SK-N-SH (cell line): ENCODE measurements around the gene SAA4. TPM values are rescaled to one million over a fixed set of nuclear protein-coding genes. Genes with fewer than 3 reads are reported as not detected.
"Not testable (repeated sequence)": the region's sequence is repeated elsewhere in the genome, so short reads cannot be mapped to it uniquely, and the experiment has no call there.

ENCODE experiments used
- CTCF ChIA-PET: fragments of 300-600, 350-600 bp; formaldehyde crosslinking; extraction: SDS; loops from one replicate; lab custom pipeline; 2021; lab: Yijun Ruan, JAX
- POLR2A ChIA-PET: fragments of 350-600 bp; sonication (Branson Sonifier 250); formaldehyde crosslinking; extraction: SDS; loops from one replicate; lab custom pipeline; 2020; ENCODE audit warnings: antibody characterized with exemption, inconsistent platforms; lab: Yijun Ruan, JAX
- DNase-seq: peaks from one replicate; pipeline ENCODE4 v3.0.0; 2012
- H2AFZ ChIP-seq: fragments of 200-600 bp; sonication (generic); 2 replicates; pipeline ENCODE4 v1.8.1; 2016; ENCODE audit warnings: antibody characterized with exemption, mild to moderate bottlenecking, low read depth
- H3F3A ChIP-seq: fragments of 200-600 bp; sonication (generic); replicated peaks from 2 replicates; pipeline ENCODE3; 2016; ENCODE audit warnings: antibody characterized with exemption, mild to moderate bottlenecking; ENCODE audit not compliant: insufficient read depth
- H3K27ac ChIP-seq, 2 experiments: fragments of 200-500 bp in 1 of 2; fragments of 200-600 bp in 1 of 2; sonication (Bioruptor generic) in 1 of 2; sonication (generic), shearing (Covaris generic) in 1 of 2; 2 replicates each; pipeline versions ENCODE4 v1.5.1 to v1.6.1; 2014 to 2016; ENCODE audit warnings: low read depth in 2 of 2, inconsistent platforms in 1 of 2, low read length in 1 of 2, mild to moderate bottlenecking in 1 of 2, mixed read lengths in 1 of 2
- H3K27me3 ChIP-seq: fragments of 200-600 bp; sonication (generic), shearing (Covaris generic); 2 replicates; pipeline ENCODE4 v1.6.1; 2016; ENCODE audit warnings: mixed run types; ENCODE audit not compliant: insufficient read depth
- H3K36me3 ChIP-seq, 2 experiments: fragments of 200-500 bp in 1 of 2; fragments of 200-600 bp in 1 of 2; sonication (Bioruptor generic) in 1 of 2; sonication (generic) in 1 of 2; replicated peaks in 1 of 2; 2 replicates each; pipeline versions ENCODE3 to v1.5.1; 2014 to 2016; ENCODE audit warnings: low read length in 1 of 2, mild to moderate bottlenecking in 1 of 2; ENCODE audit not compliant: insufficient read depth in 2 of 2, control insufficient read depth in 1 of 2
- H3K4me1 ChIP-seq, 2 experiments: fragments of 200-500 bp in 1 of 2; fragments of 200-600 bp in 1 of 2; sonication (Bioruptor generic) in 1 of 2; sonication (generic), shearing (Covaris generic) in 1 of 2; 2 replicates each; pipeline versions ENCODE4 v1.5.1 to v1.6.1; 2014 to 2016; ENCODE audit warnings: low read depth in 1 of 2, low read length in 1 of 2, mixed run types in 1 of 2; ENCODE audit not compliant: insufficient read depth in 2 of 2, control insufficient read depth in 1 of 2
- H3K4me2 ChIP-seq: fragments of 200-600 bp; sonication (generic), shearing (Covaris generic); 2 replicates; pipeline ENCODE4 v1.6.1; 2017; ENCODE audit warnings: mixed run types
- H3K4me3 ChIP-seq, 2 experiments: fragments of 200-500 bp in 1 of 2; fragments of 200-600 bp in 1 of 2; sonication (Bioruptor generic) in 1 of 2; sonication (generic), shearing (Covaris generic) in 1 of 2; 2 replicates each; pipeline versions ENCODE4 v1.5.1 to v1.8.1; 2014 to 2016; ENCODE audit warnings: low read depth in 2 of 2, inconsistent platforms in 1 of 2, low read length in 1 of 2, mild to moderate bottlenecking in 1 of 2, mixed read lengths in 1 of 2, moderate library complexity in 1 of 2
- H3K79me2 ChIP-seq: fragments of 200-600 bp; sonication (generic); 2 replicates; pipeline ENCODE4 v1.8.1; 2017; ENCODE audit warnings: mild to moderate bottlenecking; ENCODE audit not compliant: insufficient read depth
- H3K9ac ChIP-seq: fragments of 200-600 bp; sonication (generic); 2 replicates; pipeline ENCODE4 v1.6.1; 2017; ENCODE audit warnings: mixed run types
- H3K9me2 ChIP-seq: fragments of 200-600 bp; sonication (generic); 2 replicates; pipeline ENCODE4 v1.6.1; 2017; ENCODE audit warnings: mixed run types
- H3K9me3 ChIP-seq: fragments of 200-600 bp; sonication (generic); 2 replicates; pipeline ENCODE4 v1.6.1; 2017; ENCODE audit warnings: mixed run types, mild to moderate bottlenecking, moderate library complexity
- H4K20me1 ChIP-seq: fragments of 200-600 bp; sonication (generic); 2 replicates; pipeline ENCODE4 v1.6.1; 2017; ENCODE audit warnings: mild to moderate bottlenecking, mixed run types; ENCODE audit not compliant: insufficient read depth
- EP300 ChIP-seq, 2 experiments: IDR thresholded peaks; 2 replicates each; pipeline versions ENCODE4 v1.4.0 to v1.6.1; 2012; ENCODE audit warnings: borderline replicate concordance in 1 of 2, low read depth in 1 of 2, low read length in 1 of 2
- FOSL2 ChIP-seq: IDR thresholded peaks from 2 replicates; pipeline ENCODE4 v1.4.0; 2012; ENCODE audit warnings: low read depth, mild to moderate bottlenecking, moderate library complexity, borderline replicate concordance
- FOXJ3 ChIP-seq: sonication (generic); formaldehyde crosslinking; IDR thresholded peaks from 2 replicates; pipeline ENCODE4 v1.5.1; 2020; ENCODE audit warnings: mild to moderate bottlenecking, missing genetic modification reagents
- MEF2A ChIP-seq: IDR thresholded peaks from 2 replicates; pipeline ENCODE4 v1.4.0; 2012; ENCODE audit warnings: low read depth, borderline replicate concordance
- NRF1 ChIP-seq: IDR thresholded peaks from 2 replicates; pipeline ENCODE4 v1.6.1; 2012; ENCODE audit warnings: low read depth, mild to moderate bottlenecking, low read length
- PBX3 ChIP-seq: IDR thresholded peaks from 2 replicates; pipeline ENCODE4; 2012
- RFX5 ChIP-seq: IDR thresholded peaks from 2 replicates; pipeline ENCODE4 v1.6.1; 2012; ENCODE audit warnings: mild to moderate bottlenecking, improper control_type of control experiment, low read length
- SMC3 ChIP-seq: IDR thresholded peaks from 2 replicates; pipeline ENCODE4 v1.6.1; 2012; ENCODE audit warnings: low read depth, low read length, improper control_type of control experiment
- TCF12 ChIP-seq: IDR thresholded peaks from 2 replicates; pipeline ENCODE4 v1.4.0; 2012
- USF2 ChIP-seq: fragments of 150-350 bp; IDR thresholded peaks from 2 replicates; pipeline ENCODE4 v1.6.1; 2017; ENCODE audit warnings: antibody characterized with exemption, low read length, low read depth, borderline replicate concordance
- WGBS: methylation state at CpG from one replicate; pipeline ENCODE4 v1.1.6; 2017; ENCODE audit warnings: low lambda C conversion rate; 5-methylcytosine and 5-hydroxymethylcytosine counted together
- polyA plus RNA-seq, 3 experiments: library from polyadenylated mRNA; depleted of rRNA; stranded (reverse); fragments of >200 nt; gene quantifications; 2 replicates each; pipeline ENCODE4 v1.2.3, GENCODE V29; 2012
- TF ChIP-seq, protein P1 (sequence below): IDR thresholded peaks from 2 replicates; pipeline ENCODE4 v1.4.0; 2012; ENCODE audit warnings: low read depth, borderline replicate concordance

Gene SAA4
- polyA plus RNA-seq, 1 of the 3 experiments (the other 2 are of a cell fraction), result not detected

- Histone ChIP-seq H3K27me3 (no peaks in the 10 kb centered on the region), H3K9me3 (no peaks in the 10 kb centered on the region), H3K9ac (no peak overlapping the region), H4K20me1 (no peaks in the 10 kb centered on the region), H3K9me2 (no peaks in the 10 kb centered on the region), H3K79me2 (no peaks in the 10 kb centered on the region), H2AFZ (no peak overlapping the region), H3K27ac (no peak overlapping the region), H3K4me1 (no peaks in the 10 kb centered on the region)
- POLR2A ChIA-PET, result interaction anchor here (0.7 kb wide), 1 partner anchor 675 kb away, joined by 3 read pairs; no protein-coding TSS in a partner anchor
- 67% methylated on average over 3 of the region's 3 CpGs for WGBS
- TF ChIP-seq PBX3 (no peak), RFX5 (no peak), FOSL2 (no peak), FOXJ3 (CRISPR knock-in tag) (no peak), TCF12 (no peak), USF2 (no peak), EP300 (IDR thresholded peaks at IDR 0.05; ENCODE audit: borderline replicate concordance in 1 of 2, low read depth in 1 of 2, low read length in 1 of 2) (no peak), NRF1 (no peak)
- TF ChIP-seq, protein P1, sequence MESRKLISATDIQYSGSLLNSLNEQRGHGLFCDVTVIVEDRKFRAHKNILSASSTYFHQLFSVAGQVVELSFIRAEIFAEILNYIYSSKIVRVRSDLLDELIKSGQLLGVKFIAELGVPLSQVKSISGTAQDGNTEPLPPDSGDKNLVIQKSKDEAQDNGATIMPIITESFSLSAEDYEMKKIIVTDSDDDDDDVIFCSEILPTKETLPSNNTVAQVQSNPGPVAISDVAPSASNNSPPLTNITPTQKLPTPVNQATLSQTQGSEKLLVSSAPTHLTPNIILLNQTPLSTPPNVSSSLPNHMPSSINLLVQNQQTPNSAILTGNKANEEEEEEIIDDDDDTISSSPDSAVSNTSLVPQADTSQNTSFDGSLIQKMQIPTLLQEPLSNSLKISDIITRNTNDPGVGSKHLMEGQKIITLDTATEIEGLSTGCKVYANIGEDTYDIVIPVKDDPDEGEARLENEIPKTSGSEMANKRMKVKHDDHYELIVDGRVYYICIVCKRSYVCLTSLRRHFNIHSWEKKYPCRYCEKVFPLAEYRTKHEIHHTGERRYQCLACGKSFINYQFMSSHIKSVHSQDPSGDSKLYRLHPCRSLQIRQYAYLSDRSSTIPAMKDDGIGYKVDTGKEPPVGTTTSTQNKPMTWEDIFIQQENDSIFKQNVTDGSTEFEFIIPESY, result no peak
- TF ChIP-seq, all 33 proteins: peak for 0
- Histone ChIP-seq H3F3A (no peaks in the 10 kb centered on the region), H3K36me3 (no peaks in the 10 kb centered on the region), H3K4me2 (no peak overlapping the region), H3K4me3 (no peak overlapping the region)
- CTCF ChIA-PET, result interaction anchor here (1.1 to 1.4 kb wide), 2 partner anchors 36 to 511 kb away, joined by 3 read pairs; no protein-coding TSS in a partner anchor
- no peak for DNase-seq
Observed at GRCh38 chr11:18253233-18253632, 16.6 kb upstream of the SAA4 start.

GRCh38 chr11:18248561-18248960, 12.0 kb upstream of the SAA4 start, which contains the start of gene SAA2:
Gene SAA2 (minus strand): TSS chr11:18248668. CDS start chr11:18248011, 657 bp downstream.
- Histone ChIP-seq H3K27me3 (no peaks in the 10 kb centered on the region), H3K36me3 (no peaks in the 10 kb centered on the region), H3K4me2 (no peak within 1 kb of the TSS), H2AFZ (no peak within 1 kb of the TSS), H3K9me2 (no peaks in the 10 kb centered on the region), H3K9ac (no peak within 1 kb of the TSS), H3K79me2 (no peaks in the 10 kb centered on the region), H3K27ac (no peak within 1 kb of the TSS), H4K20me1 (no peaks in the 10 kb centered on the region), H3K4me1 (no peaks in the 10 kb centered on the region), H3K4me3 (no peak within 1 kb of the TSS), H3K9me3 (no peaks in the 10 kb centered on the region), H3F3A (no peaks in the 10 kb centered on the region)
- 45% methylated on average over 3 of the region's 5 CpGs for WGBS
- no peak for TF ChIP-seq MEF2A
- TF ChIP-seq RFX5, result no peak
- no peak for TF ChIP-seq SMC3
- no peak for DNase-seq
- ChIA-PET CTCF (no interaction called here), POLR2A (no interaction called here)

- DNase-seq, result not testable (repeated sequence)
- 46% methylated on average over 3 of the region's 6 CpGs for WGBS
Observed at GRCh38 chr11:18247191-18247581, 10.6 kb upstream of the SAA4 start.

GRCh38 chr11:18246379-18247190, 10.0 kb upstream of the SAA4 start:
- CTCF ChIA-PET, H3K27me3 ChIP-seq: not testable (repeated sequence)

More at GRCh38 chr11:18247191-18247581, 10.6 kb upstream of the SAA4 start:
- H3K9me2 ChIP-seq, CTCF ChIA-PET, H3F3A ChIP-seq, H4K20me1 ChIP-seq, H2AFZ ChIP-seq, H3K9me3 ChIP-seq, H3K9ac ChIP-seq, H3K4me2 ChIP-seq, H3K36me3 ChIP-seq, H3K27me3 ChIP-seq, H3K79me2 ChIP-seq, H3K4me3 ChIP-seq, POLR2A ChIA-PET, H3K4me1 ChIP-seq, H3K27ac ChIP-seq: not testable (repeated sequence)

More at GRCh38 chr11:18246379-18247190, 10.0 kb upstream of the SAA4 start:
- H3K4me1 ChIP-seq, H3K36me3 ChIP-seq, DNase-seq, H3K4me3 ChIP-seq, H3K9me2 ChIP-seq, H3F3A ChIP-seq, H3K9ac ChIP-seq, H3K27ac ChIP-seq, H3K4me2 ChIP-seq, H2AFZ ChIP-seq, POLR2A ChIA-PET, H3K9me3 ChIP-seq, H3K79me2 ChIP-seq, H4K20me1 ChIP-seq: not testable (repeated sequence)
- 73% methylated on average over 8 of the region's 11 CpGs for WGBS
